Stimulated activated CD4-positive, alpha-beta T cell treated with anti-CD3 and anti-CD28 coated beads, Interleukin-1b, Interleukin-23, amount 100 ng/mL, for 4 hours (primary cell): ENCODE results near the gene RASL10B.
"Not testable (repeated sequence)": the region's sequence is repeated elsewhere in the genome, so short reads cannot be mapped to it uniquely, and the experiment has no call there.

Source experiments
- DNase-seq, 2 donors: peaks; one replicate each; pipeline ENCODE4 v3.0.0-alpha.2; 2020; ENCODE audit warnings: low read depth in 2 of 2

RASL10B gene

GRCh38 chr17:35742896-35743477, 11.5 kb downstream of the RASL10B start:
- DNase-seq = no peak

GRCh38 chr17:35743626-35744328, 12.3 kb downstream of the RASL10B start:
- no peak for DNase-seq

- DNase-seq = no peak
Measured at GRCh38 chr17:35744830-35745229, 13.4 kb downstream of the RASL10B start.

- no peak for DNase-seq
Measured at GRCh38 chr17:35745246-35745645, 13.8 kb downstream of the RASL10B start.

- no peak for DNase-seq
Measured at GRCh38 chr17:35745749-35746320, 14.4 kb downstream of the RASL10B start.

- peak; percentile 66 to 80 for DNase-seq
Measured at GRCh38 chr17:35747540-35748017, 16.1 kb downstream of the RASL10B start.

DNA sequence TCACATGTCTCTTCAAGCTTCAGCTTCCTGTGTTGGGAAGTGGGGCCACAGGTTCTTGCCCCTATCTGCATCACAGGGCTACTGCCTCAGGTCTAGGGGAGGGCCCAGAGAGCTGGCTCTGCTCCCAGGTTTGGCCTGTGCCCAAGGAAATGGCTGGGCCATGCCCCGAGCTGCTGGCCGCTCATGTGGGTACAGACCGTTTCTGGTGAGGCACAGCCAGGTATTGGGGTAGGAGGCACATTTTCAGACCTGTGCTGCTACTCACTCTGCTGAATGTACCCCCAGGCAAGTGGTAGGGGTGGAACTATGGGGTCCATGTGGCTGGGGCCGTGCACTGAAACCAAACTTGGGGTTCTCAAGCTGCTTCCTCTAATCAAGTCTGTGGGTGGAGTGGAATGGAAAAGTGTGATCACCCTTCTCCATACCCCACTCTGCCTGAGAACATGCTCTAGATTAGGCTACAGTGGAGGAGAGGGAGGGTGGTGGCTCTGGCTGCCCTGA, 17.0 kb downstream of the RASL10B start:
- DNase-seq = no peak

DNA sequence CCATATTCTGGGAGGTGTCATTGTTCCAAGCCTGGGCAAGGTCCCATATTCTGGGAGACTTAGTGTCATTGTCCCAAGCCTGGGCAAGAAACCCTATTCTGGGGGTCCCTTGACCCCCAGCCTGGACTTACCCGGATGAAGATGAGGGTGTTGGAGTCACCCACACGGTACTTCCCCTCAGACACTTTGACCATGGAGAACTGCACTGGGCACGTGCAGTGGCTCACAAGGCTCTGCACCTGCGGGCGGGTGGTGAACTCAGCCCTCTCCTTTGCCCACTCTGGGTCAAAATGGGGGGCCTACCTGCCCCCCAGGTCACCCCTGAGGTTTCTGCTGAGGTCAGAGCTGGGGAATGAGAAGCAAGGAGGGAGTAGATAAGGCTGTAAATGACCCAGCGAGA, 17.5 kb downstream of the RASL10B start:
- DNase-seq = no peak

DNA sequence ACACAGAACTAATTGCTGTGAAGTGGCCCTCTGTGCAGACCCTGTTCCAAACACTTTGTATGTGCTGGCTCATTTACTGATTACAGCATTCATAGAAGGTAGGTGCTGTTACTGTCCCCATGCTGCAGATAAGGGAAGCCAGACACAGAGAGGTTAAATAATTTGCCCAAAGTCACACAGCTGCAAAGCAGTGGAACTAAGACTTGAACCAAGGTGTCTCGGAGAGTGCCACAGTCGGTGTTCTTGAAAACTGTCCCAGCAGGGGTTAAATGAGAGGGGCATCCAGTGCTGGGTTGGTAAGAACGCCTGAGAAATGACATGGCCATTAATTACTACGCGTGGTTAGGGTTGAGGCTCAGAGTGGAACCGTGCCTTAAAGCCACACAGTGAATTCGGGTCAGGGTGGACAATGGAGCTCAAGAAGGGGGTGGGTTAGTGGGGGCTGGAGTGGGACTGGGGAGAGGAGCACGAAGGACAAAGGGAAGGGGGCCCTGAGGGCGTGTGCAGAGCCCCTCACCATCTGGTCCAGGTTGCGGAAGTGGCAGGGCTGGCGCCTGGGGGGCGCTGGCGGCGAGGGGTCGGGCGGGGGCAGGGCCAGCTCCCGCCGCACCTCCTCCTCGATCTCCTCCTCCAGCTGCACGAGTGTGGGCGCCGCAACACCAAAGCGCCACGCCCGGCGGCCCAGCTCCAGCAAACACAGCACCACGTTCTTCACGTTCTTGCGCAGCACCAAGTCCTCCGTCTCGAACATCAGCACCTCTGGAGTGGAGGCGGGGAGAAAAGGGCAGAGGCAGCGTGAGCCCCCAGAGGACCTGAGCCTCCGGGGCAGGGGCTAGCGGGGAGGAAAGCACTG, 18.3 kb downstream of the RASL10B start:
- no peak for DNase-seq

DNA sequence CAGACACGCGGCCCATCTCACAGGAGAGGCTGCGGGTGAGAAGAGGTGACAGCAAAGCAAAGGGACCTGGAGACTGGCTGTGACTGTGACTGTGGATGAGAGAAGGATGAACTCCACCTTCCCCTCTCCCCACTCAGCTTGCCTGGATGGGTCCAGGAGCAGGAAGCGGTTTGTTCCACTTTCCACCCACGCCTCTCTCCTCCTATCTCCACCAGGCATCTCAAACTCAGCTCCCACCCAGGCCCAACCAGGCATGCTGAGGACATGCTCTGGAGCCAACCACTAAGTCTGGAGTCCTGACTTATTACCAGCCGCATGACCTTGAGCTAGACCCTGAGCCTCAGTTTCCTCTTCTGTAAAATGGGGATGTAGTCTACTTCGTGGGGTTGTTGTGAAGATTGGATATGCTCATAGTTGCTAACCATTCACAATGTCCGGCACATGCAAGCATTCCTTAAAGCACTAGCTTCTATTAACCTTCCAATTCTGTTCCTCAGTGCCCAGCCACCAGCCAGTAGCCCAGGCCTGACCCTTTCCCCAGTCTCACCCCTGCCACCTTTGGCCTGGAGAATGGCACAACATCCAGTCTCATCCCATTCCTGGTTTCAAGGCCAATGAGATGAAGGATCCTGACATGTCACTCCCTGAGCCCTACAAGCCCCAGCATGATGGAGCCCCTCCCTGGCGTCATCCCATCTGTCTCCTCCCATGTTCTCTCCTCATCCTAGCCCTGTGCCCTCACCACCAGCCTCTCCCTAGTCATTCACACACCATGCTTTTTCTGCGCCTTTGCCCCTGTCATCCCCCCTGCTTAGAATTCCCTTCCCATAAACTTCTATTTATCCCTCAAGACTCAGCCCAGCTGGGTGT, 19.3 kb downstream of the RASL10B start:
- DNase-seq = no peak

GRCh38 chr17:35751541-35751940, 20.1 kb downstream of the RASL10B start:
- not testable (repeated sequence) for DNase-seq

DNA sequence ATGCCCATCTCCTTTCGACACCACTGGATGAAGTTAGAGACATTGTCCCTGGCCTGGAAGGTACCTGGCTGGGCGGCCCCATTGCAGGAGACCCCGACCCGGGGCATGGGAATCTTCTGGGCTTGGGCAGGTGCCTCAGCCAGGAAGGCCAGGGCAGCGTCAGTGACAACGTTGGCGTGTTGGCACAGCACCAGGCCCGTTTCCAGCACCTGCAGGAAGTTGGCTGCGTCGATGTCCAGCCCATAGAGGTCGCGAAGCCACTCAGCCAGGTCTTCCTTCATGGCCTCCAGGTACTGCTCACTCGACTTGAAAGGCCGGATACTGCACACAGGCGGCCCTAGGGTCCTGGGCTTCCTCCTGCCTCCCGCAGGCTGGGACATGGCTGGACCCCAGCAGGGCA, 21.0 kb downstream of the RASL10B start:
- no peak for DNase-seq

- DNase-seq = no peak
Measured at GRCh38 chr17:35752945-35753764, 21.7 kb downstream of the RASL10B start, which contains the start of gene GAS2L2. Gene GAS2L2 (minus strand): TSS chr17:35753239. CDS start chr17:35752850, 389 bp downstream.

DNA sequence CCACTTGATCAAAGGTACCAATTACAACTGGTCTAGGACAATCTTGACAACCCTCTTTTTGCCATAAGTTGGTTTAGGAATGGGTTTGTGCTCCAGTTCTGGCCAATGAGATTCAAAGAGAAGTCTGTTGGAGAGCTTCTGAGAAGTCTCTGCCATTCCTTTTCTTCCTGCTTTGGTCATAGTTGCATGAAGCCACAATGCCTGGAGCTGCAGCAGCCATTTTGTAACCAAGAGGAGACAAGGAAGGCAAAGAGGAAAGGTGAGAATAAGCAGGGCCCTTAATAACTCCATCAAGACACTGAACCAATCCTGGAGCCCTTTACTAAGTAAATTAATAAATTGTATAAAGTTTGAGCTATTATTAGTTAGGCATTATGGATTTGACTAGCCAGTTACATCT, 25.8 kb downstream of the RASL10B start:
- no peak for DNase-seq

DNA sequence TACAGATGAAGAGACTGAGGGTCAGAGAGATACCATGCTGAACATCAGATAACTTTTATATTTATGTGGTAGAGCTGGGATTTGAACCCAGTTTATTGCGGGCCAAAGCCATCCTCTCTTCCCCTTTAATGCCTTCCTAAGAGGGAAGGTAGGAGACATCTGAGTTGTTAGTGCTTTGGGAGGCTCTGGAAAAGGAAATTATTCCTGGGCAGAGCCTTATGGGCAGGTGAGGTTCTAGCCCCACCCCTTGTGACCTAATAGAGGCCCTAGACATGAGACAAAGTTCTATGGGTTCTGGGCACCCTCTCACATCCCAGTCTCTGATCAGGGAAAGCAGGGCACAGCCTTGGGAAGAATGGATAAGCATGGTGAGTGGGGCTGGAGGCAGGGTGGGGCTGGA, 29.1 kb downstream of the RASL10B start, which contains the start of gene C17orf50:
Gene C17orf50, plus strand, starts transcription at position 301 of the 400 bp plus-strand sequence. Its CDS starts 55 bp downstream, at position 356.
- no peak for DNase-seq

- no peak for DNase-seq
Measured at GRCh38 chr17:35761601-35762000, 30.2 kb downstream of the RASL10B start.

DNA sequence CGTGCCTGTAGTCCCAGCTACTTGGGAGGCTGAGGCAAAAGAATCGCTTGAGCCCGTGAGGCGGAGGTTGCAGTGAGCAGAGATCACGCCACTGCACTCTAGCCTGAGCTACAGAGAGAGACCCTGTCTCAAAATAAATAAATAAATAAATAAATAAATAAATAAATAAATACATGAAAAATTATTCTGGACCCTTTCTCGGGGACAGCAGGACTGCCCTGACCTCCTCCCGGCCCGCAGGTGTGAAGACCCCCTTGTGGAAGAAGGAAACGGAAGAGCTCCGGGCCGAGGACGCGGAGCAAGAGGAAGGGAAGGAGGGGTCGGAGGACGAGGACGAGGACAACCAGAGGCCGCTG, 32.3 kb downstream of the RASL10B start:
- no peak for DNase-seq

DNA sequence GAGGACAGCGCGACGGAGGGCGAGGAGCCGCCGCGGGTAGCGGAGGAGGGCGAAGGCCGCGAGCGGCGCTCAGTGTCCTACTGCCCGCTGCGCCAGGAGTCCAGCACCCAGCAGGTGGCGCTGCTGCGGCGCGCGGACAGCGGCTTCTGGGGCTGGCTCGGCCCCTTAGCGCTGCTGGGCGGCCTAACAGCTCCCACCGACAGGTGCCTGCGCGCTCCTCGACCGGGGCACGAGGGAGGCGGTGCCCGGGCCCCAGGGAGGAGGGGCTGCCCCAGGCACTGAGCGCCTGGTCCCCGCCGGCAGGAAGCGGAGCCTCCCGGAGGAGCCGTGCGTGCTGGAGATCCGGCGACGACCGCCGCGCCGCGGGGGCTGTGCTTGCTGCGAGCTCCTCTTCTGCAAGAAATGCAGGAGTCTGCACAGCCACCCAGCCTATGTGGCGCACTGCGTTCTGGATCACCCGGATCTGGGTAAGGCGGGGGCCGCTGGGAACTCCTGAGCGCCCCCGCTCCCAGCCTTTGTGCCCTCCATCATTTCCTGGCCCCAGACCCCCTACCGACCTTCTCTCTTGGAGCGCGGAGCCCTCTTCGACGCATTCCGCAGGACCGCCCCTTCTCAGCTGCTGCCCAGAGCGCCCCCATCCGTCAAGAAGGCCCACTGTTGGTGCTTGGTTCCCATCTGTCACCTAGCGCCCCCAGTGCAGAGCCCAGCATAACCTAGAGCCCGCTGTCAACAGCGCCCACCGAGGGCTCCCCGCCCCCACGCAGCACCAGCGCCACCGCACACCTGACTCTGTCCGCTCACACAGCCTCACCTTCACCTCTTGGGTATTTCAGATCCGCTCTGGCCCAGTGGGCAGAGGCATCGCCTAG, 32.9 kb downstream of the RASL10B start:
- DNase-seq = peak; percentile 74 to 87

DNA sequence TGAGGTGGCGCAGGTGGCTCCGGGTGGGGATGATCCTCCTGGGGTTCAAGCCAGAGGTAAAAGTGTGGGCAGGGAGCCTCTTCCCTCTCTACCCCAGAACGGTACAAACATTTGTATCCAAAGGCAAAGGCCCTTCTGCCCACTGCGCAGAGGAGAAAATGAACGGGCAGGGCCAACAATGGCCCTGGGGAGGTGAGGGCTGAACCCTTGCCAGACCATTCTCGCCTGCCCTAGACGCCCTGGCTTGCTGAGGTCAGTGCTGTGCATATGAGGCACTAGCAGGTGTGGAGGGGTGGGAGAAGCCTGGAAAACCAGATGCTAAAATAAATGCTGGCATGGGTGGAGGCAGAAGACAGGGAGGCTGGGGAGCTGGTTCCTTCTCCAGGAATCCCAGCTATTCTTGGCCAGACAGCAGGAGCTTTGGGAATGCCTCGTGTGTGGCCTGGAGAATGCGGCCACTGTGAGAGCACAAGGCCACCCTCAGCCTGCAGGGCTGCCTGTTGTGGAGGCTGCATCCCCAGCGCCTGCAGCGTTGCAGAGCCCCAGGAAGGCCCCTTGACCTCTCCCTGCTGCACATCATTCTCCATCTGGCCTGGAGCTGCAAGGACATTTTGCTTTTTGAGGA, 33.8 kb downstream of the RASL10B start:
- no peak for DNase-seq
